H1 (cell line): ENCODE results near the gene POLR2F. TPM values are rescaled to one million over a fixed set of nuclear protein-coding genes. Genes with fewer than 3 reads are reported as not detected.

ENCODE experiments used
- CTCF ChIA-PET: fragments of 300-600 bp; sonication (Branson Sonifier 250); formaldehyde crosslinking; loops from one replicate; lab custom pipeline; 2021; ENCODE audit not compliant: partially characterized antibody; lab: Charles Lee
- POLR2A ChIA-PET: fragments of 300-600 bp; sonication (Branson Sonifier 250); formaldehyde crosslinking; loops from one replicate; lab custom pipeline; 2021; ENCODE audit warnings: inconsistent platforms; ENCODE audit not compliant: partially characterized antibody; lab: Charles Lee
- DNase-seq, 2 experiments: peaks; one replicate each; pipeline versions ENCODE4 v3.0.0 to v3.0.0-alpha.2; 2010 to 2022; ENCODE audit warnings: low spot score in 2 of 2, low read depth in 1 of 2, mixed read lengths in 1 of 2
- FAIRE-seq: peaks from 2 replicates; lab custom pipeline; 2011; peaks lifted over from hg19 to GRCh38; lab: Jason Lieb, UNC
- H2AFZ ChIP-seq: 2 replicates; pipeline ENCODE4 v1.8.1; 2012; ENCODE audit warnings: low read length, inconsistent platforms
- H2AK5ac ChIP-seq: 2 replicates; pipeline ENCODE4 v1.6.1; 2013; ENCODE audit warnings: low read depth, low read length
- H2BK120ac ChIP-seq: replicated peaks from 2 replicates; pipeline ENCODE3; 2013; ENCODE audit warnings: low read depth, low read length, inconsistent platforms
- H2BK12ac ChIP-seq: 2 replicates; pipeline ENCODE4 v1.6.1; 2013; ENCODE audit warnings: low read depth, low read length
- H2BK15ac ChIP-seq: 2 replicates; pipeline ENCODE4 v1.6.1; 2013; ENCODE audit warnings: low read length
- H2BK20ac ChIP-seq: 2 replicates; pipeline ENCODE4 v1.6.1; 2013; ENCODE audit warnings: low read length
- H2BK5ac ChIP-seq: 2 replicates; pipeline ENCODE4 v1.6.1; 2013; ENCODE audit warnings: low read depth, low read length
- H3K14ac ChIP-seq: 2 replicates; pipeline ENCODE4 v1.6.1; 2013; ENCODE audit warnings: inconsistent platforms; ENCODE audit not compliant: insufficient read length
- H3K18ac ChIP-seq: 2 replicates; pipeline ENCODE4 v1.6.1; 2013; ENCODE audit warnings: low read length; ENCODE audit errors: extremely low read depth
- H3K23ac ChIP-seq: 2 replicates; pipeline ENCODE4 v1.6.1; 2013; ENCODE audit warnings: inconsistent platforms; ENCODE audit not compliant: insufficient read length
- H3K23me2 ChIP-seq: 2 replicates; pipeline ENCODE4 v1.6.1; 2013; ENCODE audit warnings: low read depth, low read length
- H3K27ac ChIP-seq: 2 replicates; pipeline ENCODE4 v1.6.1; 2011; ENCODE audit warnings: low read depth, low read length, inconsistent platforms
- H3K27me3 ChIP-seq, 4 experiments: replicated peaks in 1 of 4; 1 replicate in 1 of 4; 2 replicates in 3 of 4; pipeline versions ENCODE4 v1.6.1 to v1.8.1; 2011 to 2013; ENCODE audit warnings: low read length in 3 of 4, mild to moderate bottlenecking in 3 of 4, inconsistent platforms in 2 of 4, mixed read lengths in 2 of 4, moderate library complexity in 1 of 4; ENCODE audit not compliant: control insufficient read depth in 3 of 4, insufficient read depth in 3 of 4; ENCODE audit errors: extremely low read depth in 1 of 4
- H3K36me3 ChIP-seq, 4 experiments: 2 replicates each; pipeline versions ENCODE4 v1.6.1 to v1.8.1; 2011 to 2013; ENCODE audit warnings: mild to moderate bottlenecking in 4 of 4, low read length in 3 of 4, moderate library complexity in 2 of 4, control low read depth in 1 of 4, inconsistent platforms in 1 of 4; ENCODE audit not compliant: insufficient read depth in 4 of 4, control insufficient read depth in 2 of 4
- H3K4ac ChIP-seq: replicated peaks from 2 replicates; pipeline ENCODE3; 2013; ENCODE audit warnings: low read length, low read depth, mixed read lengths, inconsistent platforms; ENCODE audit not compliant: insufficient read length
- H3K4me1 ChIP-seq, 4 experiments: replicated peaks in 1 of 4; 1 replicate in 1 of 4; 2 replicates in 3 of 4; pipeline versions ENCODE4 v1.6.1 to v1.8.1; 2011 to 2013; ENCODE audit warnings: low read length in 3 of 4, inconsistent platforms in 2 of 4, mixed read lengths in 1 of 4; ENCODE audit not compliant: insufficient read depth in 4 of 4, control insufficient read depth in 3 of 4
- H3K4me2 ChIP-seq, 2 experiments: 2 replicates each; pipeline versions ENCODE4 v1.6.1 to v1.8.1; 2011 to 2013; ENCODE audit warnings: low read depth in 2 of 2, low read length in 2 of 2, control low read depth in 1 of 2, inconsistent platforms in 1 of 2, mild to moderate bottlenecking in 1 of 2; ENCODE audit not compliant: insufficient read depth in 1 of 2
- H3K4me3 ChIP-seq, 4 experiments: fragments of 200-600, 300-600 bp in 1 of 4; sonication (generic), shearing (Covaris generic), sonication (Bioruptor Twin) in 1 of 4; 2 replicates each; pipeline versions ENCODE4 v1.5.1 to v1.8.1; 2011 to 2016; ENCODE audit warnings: low read length in 4 of 4, low read depth in 3 of 4, control low read depth in 2 of 4, inconsistent platforms in 2 of 4, mild to moderate bottlenecking in 2 of 4, mixed read lengths in 1 of 4, moderate library complexity in 1 of 4; ENCODE audit not compliant: insufficient read depth in 2 of 4; ENCODE audit errors: extremely low read depth in 1 of 4
- H3K56ac ChIP-seq: replicated peaks from 2 replicates; pipeline ENCODE3; 2013; ENCODE audit warnings: low read depth, mild to moderate bottlenecking, mixed read lengths, low read length, inconsistent platforms; ENCODE audit not compliant: insufficient read length
- H3K79me1 ChIP-seq: 2 replicates; pipeline ENCODE4 v1.6.1; 2013; ENCODE audit warnings: low read depth, low read length, control low read depth
- H3K79me2 ChIP-seq, 2 experiments: 2 replicates each; pipeline versions ENCODE4 v1.6.1 to v1.8.1; 2012 to 2013; ENCODE audit warnings: low read length in 2 of 2, mild to moderate bottlenecking in 2 of 2, inconsistent platforms in 1 of 2; ENCODE audit not compliant: insufficient read depth in 2 of 2, control insufficient read depth in 1 of 2
- H3K9ac ChIP-seq, 4 experiments: replicated peaks in 1 of 4; 1 replicate in 1 of 4; 2 replicates in 3 of 4; pipeline versions ENCODE4 v1.6.1 to v1.8.1; 2011 to 2013; ENCODE audit warnings: low read depth in 3 of 4, low read length in 3 of 4, control low read depth in 2 of 4, mild to moderate bottlenecking in 2 of 4, moderate library complexity in 2 of 4, inconsistent platforms in 1 of 4; ENCODE audit errors: extremely low read depth in 1 of 4
- H3K9me3 ChIP-seq, 2 experiments: 2 replicates each; pipeline versions ENCODE4 v1.6.1 to v1.8.1; 2012 to 2013; ENCODE audit warnings: mild to moderate bottlenecking in 2 of 2, moderate library complexity in 2 of 2, control low read depth in 1 of 2, inconsistent platforms in 1 of 2, low read depth in 1 of 2, low read length in 1 of 2, mixed read lengths in 1 of 2; ENCODE audit not compliant: insufficient read depth in 2 of 2
- H4K20me1 ChIP-seq, 2 experiments: replicated peaks in 1 of 2; 2 replicates each; pipeline versions ENCODE3 to v1.8.1; 2011 to 2013; ENCODE audit warnings: inconsistent platforms in 2 of 2, low read length in 2 of 2, mild to moderate bottlenecking in 1 of 2; ENCODE audit not compliant: insufficient read depth in 2 of 2, control insufficient read depth in 1 of 2
- H4K5ac ChIP-seq: 2 replicates; pipeline ENCODE4 v1.6.1; 2013; ENCODE audit warnings: low read length, low read depth, mixed read lengths, inconsistent platforms; ENCODE audit not compliant: insufficient read length
- H4K8ac ChIP-seq: 2 replicates; pipeline ENCODE4 v1.8.0; 2013; ENCODE audit warnings: mild to moderate bottlenecking, moderate library complexity, low read length, inconsistent platforms; ENCODE audit not compliant: insufficient read depth; ENCODE audit errors: extremely low read depth
- H4K91ac ChIP-seq: replicated peaks from 2 replicates; pipeline ENCODE3; 2013; ENCODE audit warnings: low read length, mixed read lengths, inconsistent platforms; ENCODE audit not compliant: insufficient read length
- ATF2 ChIP-seq: IDR thresholded peaks from 2 replicates; pipeline ENCODE4 v1.6.1; 2012; ENCODE audit warnings: low read length, inconsistent platforms
- CHD2 ChIP-seq: IDR thresholded peaks from 2 replicates; pipeline ENCODE4 v1.6.1; 2012; ENCODE audit warnings: low read length, improper control_type of control experiment
- GABPA ChIP-seq: IDR thresholded peaks from 2 replicates; pipeline ENCODE4 v1.6.1; 2011; ENCODE audit warnings: mild to moderate bottlenecking, low read length, moderate library complexity, borderline replicate concordance; ENCODE audit not compliant: insufficient read depth
- KDM4A ChIP-seq: IDR thresholded peaks from one replicate; pipeline ENCODE4 v1.7.1; 2012; ENCODE audit warnings: low read depth, mild to moderate bottlenecking, moderate library complexity, low read length, inconsistent platforms; ENCODE audit not compliant: severe bottlenecking
- RAD21 ChIP-seq, 2 experiments: IDR thresholded peaks in 1 of 2; conservative IDR thresholded peaks in 1 of 2; 2 replicates each; pipeline ENCODE4 v1.6.1; 2011; ENCODE audit warnings: low read depth in 2 of 2, low read length in 2 of 2, improper control_type of control experiment in 1 of 2, inconsistent platforms in 1 of 2, mild to moderate bottlenecking in 1 of 2, moderate library complexity in 1 of 2
- TAF7 ChIP-seq: optimal IDR thresholded peaks from 2 replicates; pipeline ENCODE3; 2011; ENCODE audit warnings: low read depth, mild to moderate bottlenecking, inconsistent platforms, low read length, moderate library complexity, borderline replicate concordance
- USF2 ChIP-seq: IDR thresholded peaks from 2 replicates; pipeline ENCODE4 v1.6.1; 2011; ENCODE audit warnings: low read length, improper control_type of control experiment
- WGBS, 2 experiments: shearing (Covaris generic) in 1 of 2; methylation state at CpG; one replicate each; pipeline versions ENCODE4 v1.1.6 to v1.1.7; 2013 to 2015; ENCODE audit warnings: low lambda C conversion rate in 2 of 2, mixed read lengths in 2 of 2, inconsistent platforms in 1 of 2, low coverage in 1 of 2, missing lambda C conversion rate in 1 of 2; ENCODE audit not compliant: insufficient replicate concordance in 2 of 2, insufficient coverage in 1 of 2, insufficient read length in 1 of 2; ENCODE audit errors: extremely low coverage in 1 of 2, missing lambda C conversion rate in 1 of 2; 5-methylcytosine and 5-hydroxymethylcytosine counted together
- polyA plus RNA-seq, 7 experiments: library from polyadenylated mRNA; depleted of rRNA in 3 of 7; stranded (reverse) in 5 of 7; unstranded in 2 of 7; fragments of >200 nt in 5 of 7; fragments of 200-250 nt in 2 of 7; gene quantifications; 1 replicate in 5 of 7; 2 replicates in 1 of 7; 4 replicates in 1 of 7; pipeline versions ENCODE4 v1.2.1 to v1.2.3, GENCODE V29; 2011 to 2013; ENCODE audit warnings: missing spikeins in 2 of 7, mixed read lengths in 2 of 7
- total RNA-seq: library from RNA; stranded (reverse); fragmentation: NEBNext Ultra II Directional; extraction: Animal tissue kit (Norgen Biotek cat#: 25700); gene quantifications from 2 replicates; pipeline ENCODE4 v1.2.1, GENCODE V29; 2021

Gene POLR2F
- total and polyA plus RNA-seq, 2 of the 8 experiments (the other 6 are each of a cell fraction or from before 2014, with no cell fraction given) = 150 to 176 TPM

- no peak overlapping the region for H4K91ac ChIP-seq
- no peak overlapping the region for H3K27ac ChIP-seq
- H2BK15ac ChIP-seq = no peak overlapping the region
- H2BK5ac ChIP-seq = no peak overlapping the region
- H3K14ac ChIP-seq = no peak overlapping the region
- H2AFZ ChIP-seq = no peak overlapping the region
- no peak overlapping the region for H3K4ac ChIP-seq
- H4K8ac ChIP-seq = no peak overlapping the region
- H3K23me2 ChIP-seq = no peaks in the 10 kb centered on the region
- H3K79me2 ChIP-seq = no peaks in the 10 kb centered on the region
- WGBS, 2 experiments = 91% methylated on average over 12 of the region's 12 CpGs; no CpG with 5 or more reads in 1 of the 2 experiments
- H3K18ac ChIP-seq = no peak overlapping the region
- H3K23ac ChIP-seq = no peak overlapping the region
- no peak overlapping the region for H3K4me2 ChIP-seq
- no peak overlapping the region for H2BK20ac ChIP-seq
- no peak overlapping the region for H4K5ac ChIP-seq
- no peak overlapping the region for H2AK5ac ChIP-seq
- no peak overlapping the region for H2BK12ac ChIP-seq
- no peaks in the 10 kb centered on the region for H3K27me3 ChIP-seq
- no peak overlapping the region for H2BK120ac ChIP-seq
- ChIA-PET CTCF (interaction anchor here (0.7 to 2.7 kb wide), 3 partner anchors 9 to 23 kb away, joined by 3 to 9 read pairs (median 3); no protein-coding TSS in a partner anchor), POLR2A (interaction anchor here (1.0 kb wide), 1 partner anchor 9 kb away, joined by 5 read pairs; no protein-coding TSS in a partner anchor)
- peaks cover 0 to 4% (median 0%) of the 10 kb centered on the region in 4 experiments; a peak in 2 of 8 replicates for H3K36me3 ChIP-seq
- DNase-seq (no peak), FAIRE-seq (no peak)
- no peaks in the 10 kb centered on the region for H3K9me3 ChIP-seq
- no peak overlapping the region for H3K56ac ChIP-seq
- no peaks in the 10 kb centered on the region for H4K20me1 ChIP-seq
- H3K4me3 ChIP-seq = no peak overlapping the region
- H3K4me1 ChIP-seq = no peaks in the 10 kb centered on the region
- no peak overlapping the region for H3K9ac ChIP-seq
- TF ChIP-seq GABPA (no peak), CHD2 (no peak), RAD21 (IDR thresholded peaks at IDR 0.05 in 1 of 2, conservative IDR thresholded peaks at IDR 0.05 in 1 of 2; ENCODE audit: low read depth in 2 of 2, low read length in 2 of 2) (no peak), USF2 (no peak), ATF2 (no peak), TAF7 (no peak), KDM4A (no peak)
- no peaks in the 10 kb centered on the region for H3K79me1 ChIP-seq
Observed at GRCh38 chr22:37943136-37943824, 10.2 kb upstream of the POLR2F start.
